ENCODE data around the gene PCBP2. TPM values are rescaled to one million over a fixed set of nuclear protein-coding genes. Genes with fewer than 3 reads are reported as not detected.

PCBP2 gene
- total and polyA plus RNA-seq, 2 experiments from 2014 or later = 114 to 326 TPM

GRCh38 chr12:53510181-53510812 is 58.4 kb downstream of the PCBP2 start:
- Histone ChIP-seq H3K4me3 (no peak overlapping the region), H3K36me3 (peaks cover 17% of the 10 kb centered on the region)

GRCh38 chr12:53513712-53514410 is 62.0 kb downstream of the PCBP2 start:
- Histone ChIP-seq H3K4me1 (ENCODE audit: low read depth) (no peaks in the 10 kb centered on the region), H3K36me3 (peaks cover 33% of the 10 kb centered on the region), H3K4me3 (no peak overlapping the region), H3K27ac (no peak overlapping the region), H3K27me3 (no peaks in the 10 kb centered on the region), H3K9me3 (ENCODE audit: low read depth) (no peaks in the 10 kb centered on the region)
- TF ChIP-seq CTCF (IDR thresholded peaks at IDR 0.05; ENCODE audit: low read depth, low read length) = no peak
- no peak for DNase-seq (ENCODE audit: low read depth in 1 of 2, low spot score in 1 of 2)

More at GRCh38 chr12:53510181-53510812, 58.4 kb downstream of the PCBP2 start:
- no peak for TF ChIP-seq CTCF (IDR thresholded peaks at IDR 0.05; ENCODE audit: low read depth, low read length)
- peak overlapping the region; percentile 16 for H3K27ac ChIP-seq
- DNase-seq (ENCODE audit: low read depth in 1 of 2, low spot score in 1 of 2) = no peak
- no peaks in the 10 kb centered on the region for H3K9me3 ChIP-seq (ENCODE audit: low read depth)
- no peaks in the 10 kb centered on the region for H3K4me1 ChIP-seq (ENCODE audit: low read depth)
- H3K27me3 ChIP-seq = no peaks in the 10 kb centered on the region

- H3K4me1 ChIP-seq (ENCODE audit: low read depth) = no peaks in the 10 kb centered on the region
- peaks cover 39% of the 10 kb centered on the region for H3K36me3 ChIP-seq
- no peak for DNase-seq (ENCODE audit: low read depth in 1 of 2, low spot score in 1 of 2)
These were observed 62.9 kb downstream of the PCBP2 start for GRCh38 chr12:53514628-53515290.

GRCh38 chr12:53515291-53515680 is 63.4 kb downstream of the PCBP2 start:
- Histone ChIP-seq H3K36me3 (peaks cover 43% of the 10 kb centered on the region), H3K4me1 (ENCODE audit: low read depth) (no peaks in the 10 kb centered on the region), H3K9me3 (ENCODE audit: low read depth) (no peaks in the 10 kb centered on the region)

More at GRCh38 chr12:53514628-53515290, 62.9 kb downstream of the PCBP2 start:
- H3K4me3 ChIP-seq = no peak overlapping the region
- H3K27me3 ChIP-seq = no peaks in the 10 kb centered on the region
- H3K27ac ChIP-seq = no peak overlapping the region
- no peaks in the 10 kb centered on the region for H3K9me3 ChIP-seq (ENCODE audit: low read depth)
- TF ChIP-seq CTCF (IDR thresholded peaks at IDR 0.05; ENCODE audit: low read depth, low read length) = no peak

More at GRCh38 chr12:53515291-53515680, 63.4 kb downstream of the PCBP2 start:
- H3K4me3 ChIP-seq = no peak overlapping the region
- no peak for DNase-seq (ENCODE audit: low read depth in 1 of 2, low spot score in 1 of 2)
- no peak for TF ChIP-seq CTCF (IDR thresholded peaks at IDR 0.05; ENCODE audit: low read depth, low read length)
- no peaks in the 10 kb centered on the region for H3K27me3 ChIP-seq
- no peak overlapping the region for H3K27ac ChIP-seq

Data from cardiac muscle cell (in vitro differentiated cells and primary cell).